ENCODE measurements around the gene BANF1.

Gene BANF1

GRCh38 chr11:66042227-66042995, 40.1 kb downstream of the BANF1 start:
- no peak for DNase-seq

- no peak for DNase-seq
Measured at GRCh38 chr11:66042996-66043906, 40.9 kb downstream of the BANF1 start.

GRCh38 chr11:66044757-66045156, 42.5 kb downstream of the BANF1 start:
- DNase-seq = no peak

GRCh38 chr11:66045177-66045639, 42.9 kb downstream of the BANF1 start:
- DNase-seq = peak; percentile 41

GRCh38 chr11:66046901-66047300, 44.6 kb downstream of the BANF1 start:
- DNase-seq = no peak

GRCh38 chr11:66047541-66048365, 45.5 kb downstream of the BANF1 start:
- DNase-seq = no peak

- DNase-seq = no peak
Measured at GRCh38 chr11:66048547-66049323, 46.4 kb downstream of the BANF1 start, which contains the start of gene GAL3ST3. TSS of gene GAL3ST3 (minus strand) at chr11:66049161. CDS start at chr11:66045415, 3,746 bp downstream.

GRCh38 chr11:66050581-66051231, 48.4 kb downstream of the BANF1 start:
- no peak for DNase-seq

GRCh38 chr11:66051371-66051765, 49.1 kb downstream of the BANF1 start:
- no peak for DNase-seq

GRCh38 chr11:66051766-66052663, 49.7 kb downstream of the BANF1 start, which contains the start of gene SF3B2:
TSS of gene SF3B2 (plus strand) at chr11:66052364. CDS start at chr11:66052385, 21 bp downstream.
- DNase-seq = peak; percentile 98

GRCh38 chr11:66052664-66052982, 50.3 kb downstream of the BANF1 start:
- DNase-seq = no peak
